Measurements from ENCODE around the gene LIN7A.

The LIN7A gene

DNA sequence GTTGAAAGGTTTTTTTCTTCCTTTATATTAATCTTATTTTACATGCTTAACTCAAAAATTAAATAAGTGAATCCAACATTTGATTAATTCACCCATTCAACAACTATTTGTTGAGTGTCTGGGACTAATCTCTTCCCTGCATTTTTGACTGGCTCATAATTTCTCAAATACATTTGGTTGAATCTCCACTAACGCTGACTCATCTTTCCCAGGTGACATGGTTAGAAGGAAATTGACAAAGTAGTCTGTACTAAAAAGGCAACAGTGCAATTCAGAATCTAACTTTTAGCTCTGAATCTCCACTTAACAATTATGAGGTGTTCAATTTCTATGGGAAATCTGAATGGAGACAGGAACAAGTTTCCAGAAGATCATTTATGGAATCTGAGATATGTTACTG is 88.9 kb downstream of the LIN7A start:
- DNase-seq (no peak), ATAC-seq (no peak)
- Mint-ChIP-seq H3K27me3 (no peaks in the 10 kb centered on the region), H3K9me3 (no peaks in the 10 kb centered on the region), H3K27ac (no peak overlapping the region), H3K4me1 (no peaks in the 10 kb centered on the region), H3K4me3 (no peak overlapping the region)

DNA sequence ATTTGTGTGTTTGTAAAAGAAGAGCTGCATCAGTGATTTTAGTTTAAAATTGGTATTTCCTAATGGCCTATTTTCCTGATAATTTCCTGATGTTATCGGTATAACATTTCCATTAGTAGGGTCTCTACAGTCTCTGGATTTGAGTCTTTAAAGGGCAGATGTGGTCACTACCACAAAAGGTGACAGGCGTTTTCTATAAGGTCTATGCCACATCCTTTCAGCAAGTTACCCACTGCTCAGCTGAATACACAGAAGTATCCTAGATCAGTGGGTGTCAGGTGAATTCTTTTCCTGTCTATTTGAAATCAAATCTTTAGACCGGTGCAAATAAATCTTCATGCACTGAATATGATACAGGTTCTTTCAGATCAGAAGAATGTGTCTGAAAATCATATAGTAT is 90.2 kb downstream of the LIN7A start:
- ATAC-seq (no peak), DNase-seq (no peak)
- Mint-ChIP-seq H3K9me3 (no peaks in the 10 kb centered on the region), H3K4me1 (no peaks in the 10 kb centered on the region), H3K27me3 (no peaks in the 10 kb centered on the region), H3K27ac (no peak overlapping the region), H3K4me3 (no peak overlapping the region)

DNA sequence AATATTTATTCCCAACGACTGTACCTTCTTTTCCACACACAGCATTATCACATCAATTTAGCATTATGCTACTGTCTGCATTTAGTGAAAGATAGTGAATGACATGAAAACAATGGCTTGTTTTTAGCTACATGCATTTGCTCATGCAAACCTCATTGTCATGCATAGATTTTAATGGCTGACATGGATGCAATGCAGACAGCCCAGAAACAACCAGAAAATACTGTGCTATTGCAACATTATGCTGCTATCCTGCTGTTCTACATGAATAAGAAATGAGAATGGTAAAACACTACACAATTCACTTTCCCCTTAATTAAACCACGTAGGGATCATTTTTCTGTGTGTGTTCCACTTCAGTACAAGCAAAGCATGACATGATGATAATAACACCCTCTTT is 90.8 kb downstream of the LIN7A start:
- H3K4me1 Mint-ChIP-seq: no peaks in the 10 kb centered on the region
- ATAC-seq: no peak
- H3K9me3 Mint-ChIP-seq: no peaks in the 10 kb centered on the region
- H3K27ac Mint-ChIP-seq: no peak overlapping the region
- H3K27me3 Mint-ChIP-seq: no peaks in the 10 kb centered on the region
- no peak for DNase-seq
- H3K4me3 Mint-ChIP-seq: no peak overlapping the region

DNA sequence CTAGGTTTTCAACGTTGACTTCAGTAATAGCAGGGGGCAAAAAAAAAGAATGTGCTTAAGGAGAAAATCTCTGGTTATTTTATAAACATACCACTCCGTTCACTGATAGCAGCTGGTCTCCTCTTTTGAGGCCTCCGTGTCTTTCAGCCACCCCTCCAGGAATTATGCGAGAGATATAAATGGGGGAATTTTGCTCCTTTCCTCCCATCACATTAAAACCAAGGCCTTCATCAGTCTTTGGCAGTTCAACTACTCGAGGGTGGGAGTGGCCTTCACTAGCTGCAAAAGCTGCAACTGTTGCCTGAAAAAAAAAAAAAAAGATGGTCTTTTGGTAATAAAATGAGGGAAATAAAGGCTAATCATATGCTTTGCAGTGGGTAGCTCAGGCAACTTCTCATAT is 92.1 kb downstream of the LIN7A start:
- Mint-ChIP-seq H3K4me3 (no peak overlapping the region), H3K4me1 (no peaks in the 10 kb centered on the region), H3K27me3 (no peaks in the 10 kb centered on the region), H3K9me3 (no peaks in the 10 kb centered on the region), H3K27ac (no peak overlapping the region)
- ATAC-seq: no peak
- DNase-seq: no peak

DNA sequence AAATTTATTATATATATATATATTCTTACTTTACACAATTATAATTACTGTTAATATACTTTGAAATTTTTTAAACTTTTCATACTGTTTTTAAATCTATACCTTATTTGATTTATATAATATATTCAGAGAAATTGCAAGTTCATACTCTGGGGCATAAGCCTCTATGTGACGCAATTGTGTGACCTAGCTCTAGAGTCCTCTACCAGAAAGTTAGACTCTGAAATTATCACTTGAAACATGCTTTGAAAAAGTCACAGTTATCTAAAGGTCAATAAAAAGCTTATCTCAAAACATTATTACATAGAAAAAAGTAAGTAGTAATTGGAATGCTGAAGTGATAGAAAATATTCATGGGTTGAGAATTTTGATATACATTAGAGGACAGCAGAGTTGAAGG is 93.8 kb downstream of the LIN7A start:
- Mint-ChIP-seq H3K9me3 (no peaks in the 10 kb centered on the region), H3K4me3 (no peak overlapping the region), H3K27ac (no peak overlapping the region), H3K4me1 (no peaks in the 10 kb centered on the region), H3K27me3 (no peaks in the 10 kb centered on the region)
- ATAC-seq (no peak), DNase-seq (no peak)

DNA sequence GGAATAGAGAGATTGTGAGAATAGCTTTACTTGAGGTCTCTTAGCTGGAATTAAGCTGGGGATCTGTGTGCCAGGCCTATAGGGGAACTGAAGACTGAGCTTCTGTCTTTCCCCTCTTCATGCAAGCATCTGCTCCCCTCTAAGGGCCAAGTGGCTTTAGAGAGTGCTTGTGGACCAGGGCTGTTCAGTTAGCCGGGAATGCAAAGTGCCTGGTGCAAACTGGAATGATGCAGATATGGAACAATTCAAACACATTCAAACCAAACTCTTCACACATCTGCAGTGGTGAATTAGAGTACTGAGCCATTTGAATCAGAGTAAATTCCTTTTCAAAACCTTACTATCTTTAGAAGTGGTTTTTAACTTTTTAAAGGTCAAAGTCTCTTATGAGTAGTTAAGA is 99.0 kb downstream of the LIN7A start:
- H3K4me1 Mint-ChIP-seq: no peaks in the 10 kb centered on the region
- no peaks in the 10 kb centered on the region for H3K27me3 Mint-ChIP-seq

DNA sequence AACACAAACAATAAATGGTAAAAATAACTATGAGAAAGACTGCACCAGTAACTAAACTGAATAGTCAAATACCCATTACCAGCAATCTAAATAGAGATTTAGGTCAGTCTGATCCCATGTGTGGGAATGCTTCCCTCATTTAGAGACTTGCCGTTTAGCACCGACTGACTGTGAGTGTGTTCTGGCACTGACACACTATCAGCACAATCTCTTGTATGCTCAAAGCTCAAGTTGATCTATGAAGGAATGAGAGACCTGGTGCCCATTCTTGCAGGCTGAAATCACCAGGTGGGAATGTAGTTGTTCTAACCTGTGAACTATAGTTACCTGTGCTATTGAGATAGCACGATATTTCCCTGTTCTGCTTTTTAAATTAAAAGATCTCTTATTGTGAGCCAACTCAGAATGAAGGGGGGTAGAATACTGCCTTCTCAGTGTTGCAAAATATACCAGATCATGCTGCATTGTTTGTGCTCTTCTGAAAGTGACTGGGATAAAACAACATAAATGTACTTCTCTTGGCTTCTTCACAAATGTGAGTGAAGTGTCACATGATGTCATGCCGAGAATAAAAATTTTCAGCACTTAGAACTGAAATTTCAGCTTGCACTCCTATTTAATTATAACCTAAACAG is 99.6 kb downstream of the LIN7A start:
- Mint-ChIP-seq H3K27me3 (no peaks in the 10 kb centered on the region), H3K4me1 (no peaks in the 10 kb centered on the region)
- ATAC-seq: no peak

More for the DNA sequence above, 99.0 kb downstream of the LIN7A start:
- Mint-ChIP-seq H3K27ac (no peak overlapping the region), H3K9me3 (peaks cover 5 to 6% of the 10 kb centered on the region in 2 donors), H3K4me3 (no peak overlapping the region)
- no peak for DNase-seq
- no peak for ATAC-seq

DNA sequence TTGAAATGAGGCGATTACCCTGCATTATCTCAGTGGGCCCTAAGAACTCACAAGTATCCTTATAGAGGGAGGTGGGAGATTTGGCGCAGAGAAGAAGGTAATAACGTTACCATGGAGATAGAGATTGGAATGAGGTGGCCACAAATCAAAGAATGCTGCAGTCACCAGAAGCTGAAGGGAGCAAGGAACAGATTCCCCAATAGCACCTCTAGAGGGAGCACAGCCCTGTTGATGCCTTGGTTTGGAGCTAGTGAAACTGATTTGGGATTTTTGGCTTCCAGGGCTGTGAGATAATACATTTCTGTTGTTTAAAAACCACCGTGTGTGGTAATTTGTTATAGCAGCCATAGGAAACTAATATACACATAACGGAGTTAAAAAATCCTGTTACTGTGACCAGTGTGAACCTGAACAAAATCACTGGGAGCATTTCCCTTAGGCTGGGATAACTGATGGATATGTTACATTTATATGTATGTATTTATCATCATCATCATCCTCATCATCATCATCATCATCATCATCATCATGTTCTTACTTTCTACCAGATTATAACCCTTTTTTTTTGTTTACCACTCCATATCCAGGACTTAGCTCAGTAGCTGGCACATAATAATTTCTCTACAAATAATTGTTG is 100.3 kb downstream of the LIN7A start:
- no peak overlapping the region for H3K27ac Mint-ChIP-seq
- no peak for ATAC-seq
- peaks cover 11 to 13% of the 10 kb centered on the region in 2 donors for H3K9me3 Mint-ChIP-seq
- no peak overlapping the region for H3K4me3 Mint-ChIP-seq
- no peak for DNase-seq
- H3K27me3 Mint-ChIP-seq: no peaks in the 10 kb centered on the region
- H3K4me1 Mint-ChIP-seq: no peaks in the 10 kb centered on the region

More for the DNA sequence above, 99.6 kb downstream of the LIN7A start:
- Mint-ChIP-seq H3K9me3 (peaks cover 10 to 11% of the 10 kb centered on the region in 2 donors), H3K4me3 (no peak overlapping the region), H3K27ac (no peak overlapping the region)
- DNase-seq: no peak

DNA sequence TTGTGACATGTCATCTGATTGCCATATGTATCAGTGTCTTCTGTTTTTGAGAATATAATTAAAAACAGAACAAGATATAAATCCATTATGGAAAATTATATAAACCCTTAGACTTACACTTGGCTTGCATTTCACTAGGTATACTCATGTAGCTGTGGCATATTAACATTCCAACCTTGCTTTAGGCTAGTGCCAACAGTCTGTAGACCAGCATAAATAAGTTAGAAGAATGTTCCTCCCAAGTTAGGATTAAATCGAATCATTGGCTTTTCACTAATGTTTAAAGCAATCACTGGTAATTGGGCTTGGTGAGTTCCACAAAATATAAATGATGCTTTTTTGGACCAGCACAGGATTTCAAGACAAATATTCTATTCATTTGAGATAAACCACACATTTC is 103.0 kb downstream of the LIN7A start:
- H3K4me1 Mint-ChIP-seq: no peaks in the 10 kb centered on the region
- peaks cover 11 to 13% of the 10 kb centered on the region in 2 donors for H3K9me3 Mint-ChIP-seq
- DNase-seq: no peak
- H3K4me3 Mint-ChIP-seq: no peak overlapping the region
- no peaks in the 10 kb centered on the region for H3K27me3 Mint-ChIP-seq
- ATAC-seq: no peak
- H3K27ac Mint-ChIP-seq: no peak overlapping the region

DNA sequence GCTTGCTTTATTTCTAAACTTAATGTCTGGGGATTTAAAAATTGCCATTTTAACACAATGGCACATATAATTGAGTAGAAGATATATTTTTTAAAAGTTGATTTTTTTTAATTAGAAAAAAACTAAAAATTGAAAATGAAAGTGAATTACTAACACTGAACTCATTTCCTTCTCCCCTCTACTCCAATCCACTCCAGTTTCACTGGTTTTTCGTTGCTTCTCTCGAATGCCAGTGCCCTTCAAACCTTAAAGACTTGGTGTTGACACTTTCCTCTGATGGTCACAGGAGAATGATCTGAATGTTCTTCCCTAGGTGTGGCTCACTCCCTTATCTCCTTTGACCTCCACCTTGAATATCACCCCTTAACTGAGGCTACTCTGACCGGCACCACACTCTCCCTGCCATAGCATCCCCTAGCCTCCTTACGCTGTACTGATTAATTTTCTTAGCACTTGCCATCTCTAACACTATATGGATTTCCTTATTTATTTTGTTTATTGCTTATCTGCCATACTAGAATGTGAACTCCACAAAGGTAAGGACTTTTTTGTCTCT is 107.1 kb downstream of the LIN7A start:
- H3K4me1 Mint-ChIP-seq: no peaks in the 10 kb centered on the region
- peaks cover 13 to 15% of the 10 kb centered on the region in 2 donors for H3K9me3 Mint-ChIP-seq
- no peak overlapping the region for H3K27ac Mint-ChIP-seq
- H3K27me3 Mint-ChIP-seq: no peaks in the 10 kb centered on the region
- DNase-seq: no peak
- H3K4me3 Mint-ChIP-seq: no peak overlapping the region
- ATAC-seq: no peak

DNA sequence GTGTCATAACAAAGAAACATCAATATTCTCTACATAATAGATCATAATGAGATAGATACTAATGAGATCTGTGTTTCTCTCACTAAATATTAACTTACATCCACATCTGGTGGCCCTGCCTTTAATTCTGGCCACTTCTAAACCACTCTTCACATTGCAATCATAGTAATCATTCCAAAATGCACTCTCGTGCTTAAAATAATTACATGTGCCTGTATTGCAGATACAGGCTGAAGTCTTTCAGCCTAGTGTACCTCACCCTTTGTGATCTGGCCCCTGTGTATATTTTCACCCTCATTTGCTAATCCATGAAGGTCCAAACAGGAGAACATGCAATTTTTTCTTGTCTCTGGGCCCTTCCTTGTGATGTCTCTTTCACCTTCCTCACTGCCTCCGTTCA is 108.0 kb downstream of the LIN7A start:
- no peak overlapping the region for H3K4me3 Mint-ChIP-seq

DNA sequence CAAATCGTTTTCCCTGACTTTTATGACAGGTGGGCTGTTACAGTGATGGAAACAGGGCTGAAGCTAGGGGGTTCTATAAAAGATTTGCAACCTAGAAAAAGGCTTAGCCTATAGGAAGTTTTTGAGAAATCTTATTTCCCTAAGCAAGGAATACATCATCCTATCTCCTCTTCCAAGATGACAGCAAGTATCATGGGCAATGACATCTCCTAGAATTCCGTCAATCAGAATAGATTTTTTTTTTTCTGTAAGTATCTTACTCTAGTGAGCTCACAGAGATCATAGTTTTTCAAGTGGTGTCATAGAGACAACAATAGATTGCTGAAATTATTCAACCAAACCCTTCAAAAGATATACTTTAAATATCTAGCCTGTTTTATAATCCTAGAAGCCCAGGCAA is 112.2 kb downstream of the LIN7A start:
- no peak overlapping the region for H3K4me3 Mint-ChIP-seq
- H3K9me3 Mint-ChIP-seq: peaks cover 0 to 5% of the 10 kb centered on the region in 2 donors
- no peak overlapping the region for H3K27ac Mint-ChIP-seq
- ATAC-seq (no peak), DNase-seq (no peak)
- no peaks in the 10 kb centered on the region for H3K4me1 Mint-ChIP-seq
- H3K27me3 Mint-ChIP-seq: no peaks in the 10 kb centered on the region

More for the DNA sequence above, 108.0 kb downstream of the LIN7A start:
- no peak overlapping the region for H3K27ac Mint-ChIP-seq
- H3K9me3 Mint-ChIP-seq: peaks cover 13 to 15% of the 10 kb centered on the region in 2 donors
- H3K4me1 Mint-ChIP-seq: no peaks in the 10 kb centered on the region
- no peaks in the 10 kb centered on the region for H3K27me3 Mint-ChIP-seq
- no peak for DNase-seq
- no peak for ATAC-seq

DNA sequence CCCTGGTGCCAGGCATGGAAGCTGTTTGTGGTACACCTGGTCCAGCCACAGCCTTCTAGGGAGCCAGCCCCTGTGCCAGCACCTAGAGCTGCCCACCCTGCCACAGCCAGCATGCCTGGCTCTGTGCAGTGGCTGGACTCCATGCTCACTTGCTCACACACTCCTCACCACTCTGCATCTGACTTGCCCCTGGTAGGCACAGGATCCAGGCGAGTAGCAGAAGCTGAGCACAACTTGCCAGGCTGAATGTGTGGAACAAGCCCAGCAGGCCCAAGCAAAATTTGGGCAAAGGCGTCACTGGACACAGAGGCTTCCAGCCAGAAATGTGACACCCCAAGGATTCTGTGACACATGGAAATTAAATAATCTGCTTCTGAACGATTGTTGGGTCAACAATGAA is 114.3 kb downstream of the LIN7A start:
- Mint-ChIP-seq H3K9me3 (peaks cover 0 to 5% of the 10 kb centered on the region in 2 donors), H3K4me3 (no peak overlapping the region), H3K27me3 (no peaks in the 10 kb centered on the region), H3K4me1 (no peaks in the 10 kb centered on the region), H3K27ac (no peak overlapping the region)
- no peak for ATAC-seq
- no peak for DNase-seq

DNA sequence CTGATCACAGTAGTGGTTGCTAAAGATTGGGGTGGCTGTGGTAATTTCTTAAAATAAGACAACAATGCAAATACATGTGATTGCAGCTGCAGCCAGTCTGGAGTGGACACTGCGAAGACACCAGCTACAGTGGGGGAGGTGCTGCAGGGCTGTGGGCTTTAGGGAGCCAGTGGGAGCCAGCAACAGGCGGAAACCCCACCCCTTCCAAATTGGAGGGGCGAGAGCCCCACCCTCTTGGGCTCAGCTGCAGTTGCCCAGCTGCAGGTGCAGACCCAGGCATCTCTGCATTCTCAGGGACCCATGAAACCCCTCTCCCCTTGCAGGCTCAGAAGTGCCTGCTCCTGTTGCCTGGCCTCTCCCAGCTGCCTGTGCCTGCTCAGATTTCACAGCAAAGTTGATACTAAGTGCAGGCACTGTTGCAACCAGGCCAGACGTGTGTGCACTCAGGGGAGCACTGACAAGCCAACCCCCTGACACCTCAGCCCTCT is 116.2 kb downstream of the LIN7A start:
- peak; percentile 12 for ATAC-seq
- Mint-ChIP-seq H3K4me1 (no peaks in the 10 kb centered on the region), H3K27ac (no peak overlapping the region), H3K27me3 (no peaks in the 10 kb centered on the region), H3K4me3 (no peak overlapping the region), H3K9me3 (peaks cover 0 to 5% of the 10 kb centered on the region in 2 donors)
- DNase-seq: no peak

DNA sequence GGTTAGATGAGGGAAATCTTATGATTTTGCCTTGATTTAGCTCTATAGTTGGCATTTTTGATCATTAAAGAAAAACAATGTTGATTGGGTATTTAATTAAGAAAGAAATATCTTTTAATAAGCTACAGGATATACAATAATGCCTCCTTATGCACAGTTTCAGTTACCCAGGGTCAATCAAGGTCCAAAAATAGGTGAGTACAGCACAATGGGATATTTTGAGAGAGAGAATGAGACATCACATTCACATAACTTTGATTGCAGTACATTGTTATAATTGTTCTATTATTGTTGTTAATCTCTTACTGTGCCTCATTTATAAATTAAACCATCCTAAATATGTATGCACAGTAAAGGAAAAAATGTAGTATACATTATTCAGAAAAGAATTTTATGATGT is 118.9 kb downstream of the LIN7A start:
- DNase-seq: no peak
- no peaks in the 10 kb centered on the region for H3K4me1 Mint-ChIP-seq
- H3K9me3 Mint-ChIP-seq: no peaks in the 10 kb centered on the region
- no peak for ATAC-seq
- H3K27me3 Mint-ChIP-seq: no peaks in the 10 kb centered on the region
- H3K27ac Mint-ChIP-seq: no peak overlapping the region
- no peak overlapping the region for H3K4me3 Mint-ChIP-seq

DNA sequence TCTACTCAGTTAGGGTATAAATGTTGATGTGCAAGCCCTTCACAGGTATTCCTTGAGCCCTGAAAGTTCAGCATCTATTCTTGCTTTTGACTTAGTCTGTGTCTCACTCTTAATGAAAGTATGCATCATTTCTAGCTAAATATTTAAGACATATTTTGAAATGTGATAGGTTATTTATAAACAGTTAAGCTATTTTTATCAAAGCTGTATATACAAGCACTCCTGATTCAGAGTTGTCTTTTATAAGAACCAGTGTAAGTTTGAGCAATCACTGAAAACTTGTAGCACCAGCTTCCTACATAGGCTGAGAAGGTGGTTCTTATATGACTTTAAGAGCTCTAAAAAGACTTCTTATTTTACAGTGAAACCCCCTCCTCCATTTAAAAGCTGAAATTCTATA is 122.4 kb downstream of the LIN7A start:
- H3K9me3 Mint-ChIP-seq: no peaks in the 10 kb centered on the region
- DNase-seq: no peak
- no peaks in the 10 kb centered on the region for H3K4me1 Mint-ChIP-seq
- no peaks in the 10 kb centered on the region for H3K27me3 Mint-ChIP-seq
- no peak overlapping the region for H3K4me3 Mint-ChIP-seq
- ATAC-seq: no peak
- H3K27ac Mint-ChIP-seq: no peak overlapping the region
